Measurements from ENCODE around the gene SOX6. TPM values are rescaled to one million over a fixed set of nuclear protein-coding genes. Genes with fewer than 3 reads are reported as not detected.

The SOX6 gene
- total and polyA plus RNA-seq, 12 donors: 0.71 to 13.9 (median 6.7) TPM

DNA sequence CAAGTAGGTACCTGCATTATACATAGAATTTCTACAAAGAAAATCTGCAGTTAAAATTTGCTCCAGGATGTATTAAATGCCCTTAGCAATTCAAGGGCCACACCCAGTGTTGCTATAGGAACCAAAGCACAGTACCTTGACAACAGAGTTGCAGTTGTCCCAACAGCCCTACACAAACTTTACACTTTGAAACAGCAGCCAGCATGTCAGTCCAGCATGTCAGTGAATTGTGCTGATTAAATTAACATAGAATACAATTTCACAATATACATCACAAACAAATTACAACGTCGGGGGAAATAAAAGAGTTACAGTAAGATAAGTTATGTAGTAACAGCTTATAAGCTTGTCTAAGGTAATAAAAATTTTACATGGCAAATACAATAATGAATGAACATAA is 389.2 kb downstream of the SOX6 start:
- no peak overlapping the region for H3K4me3 ChIP-seq
- intact Hi-C loops (cut with DNase I): no loop called here
- H3K9me3 ChIP-seq (replicated peaks in 1 of 3): no peaks in the 10 kb centered on the region
- TF ChIP-seq POLR2A (IDR thresholded peaks at IDR 0.05): no peak
- TF ChIP-seq, protein P1, sequence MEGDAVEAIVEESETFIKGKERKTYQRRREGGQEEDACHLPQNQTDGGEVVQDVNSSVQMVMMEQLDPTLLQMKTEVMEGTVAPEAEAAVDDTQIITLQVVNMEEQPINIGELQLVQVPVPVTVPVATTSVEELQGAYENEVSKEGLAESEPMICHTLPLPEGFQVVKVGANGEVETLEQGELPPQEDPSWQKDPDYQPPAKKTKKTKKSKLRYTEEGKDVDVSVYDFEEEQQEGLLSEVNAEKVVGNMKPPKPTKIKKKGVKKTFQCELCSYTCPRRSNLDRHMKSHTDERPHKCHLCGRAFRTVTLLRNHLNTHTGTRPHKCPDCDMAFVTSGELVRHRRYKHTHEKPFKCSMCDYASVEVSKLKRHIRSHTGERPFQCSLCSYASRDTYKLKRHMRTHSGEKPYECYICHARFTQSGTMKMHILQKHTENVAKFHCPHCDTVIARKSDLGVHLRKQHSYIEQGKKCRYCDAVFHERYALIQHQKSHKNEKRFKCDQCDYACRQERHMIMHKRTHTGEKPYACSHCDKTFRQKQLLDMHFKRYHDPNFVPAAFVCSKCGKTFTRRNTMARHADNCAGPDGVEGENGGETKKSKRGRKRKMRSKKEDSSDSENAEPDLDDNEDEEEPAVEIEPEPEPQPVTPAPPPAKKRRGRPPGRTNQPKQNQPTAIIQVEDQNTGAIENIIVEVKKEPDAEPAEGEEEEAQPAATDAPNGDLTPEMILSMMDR (IDR thresholded peaks at IDR 0.05): no peak
- WGBS, 4 donors: 76 to 91% (median 84%) methylated on average over 2 of the region's 2 CpGs
- no peak overlapping the region for H3K27ac ChIP-seq
- no peaks in the 10 kb centered on the region for H3K36me3 ChIP-seq (replicated peaks in 1 of 2)
- H3K27me3 ChIP-seq: no peaks in the 10 kb centered on the region
- DNase-seq: no peak
- H3K4me1 ChIP-seq (replicated peaks in 1 of 2): peaks cover 13 to 22% of the 10 kb centered on the region in 2 donors

DNA sequence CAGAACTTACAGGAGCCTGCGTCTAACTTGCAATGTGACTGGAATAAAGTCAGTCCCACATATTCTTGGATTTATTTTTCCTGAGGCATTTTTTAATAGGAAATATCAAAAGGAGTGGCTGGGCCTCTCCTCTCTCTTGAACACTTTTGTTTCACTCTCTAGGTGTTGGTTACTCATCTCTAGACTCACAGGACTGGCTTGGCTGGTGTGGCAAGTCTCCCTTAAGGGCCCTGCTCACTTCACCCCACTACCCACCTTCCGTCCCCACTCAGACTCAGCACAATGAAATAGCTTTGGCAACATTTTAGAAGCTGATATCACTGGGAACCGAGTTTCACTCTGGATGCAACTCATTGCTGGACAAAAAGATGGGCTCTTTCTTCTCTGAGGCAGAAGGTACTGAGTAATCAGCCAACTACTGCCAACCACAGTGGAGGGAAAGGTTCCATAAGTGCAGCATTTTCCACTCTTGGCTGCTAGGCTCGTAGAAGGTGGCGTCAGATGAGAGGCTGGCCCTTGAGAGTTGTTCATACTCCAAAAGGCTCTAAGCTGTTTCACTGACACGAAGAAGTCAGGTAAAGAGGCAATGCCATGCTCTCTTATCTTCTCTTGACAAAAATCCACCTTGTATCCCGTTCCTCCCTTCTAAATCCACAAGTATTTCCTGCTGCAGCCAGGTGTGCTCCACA is 390.6 kb downstream of the SOX6 start:
- no peaks in the 10 kb centered on the region for H3K27me3 ChIP-seq
- intact Hi-C loops (cut with DNase I): no loop called here
- DNase-seq: no peak
- H3K4me3 ChIP-seq: no peak overlapping the region
- H3K27ac ChIP-seq: no peak overlapping the region
- no peaks in the 10 kb centered on the region for H3K36me3 ChIP-seq (replicated peaks in 1 of 2)
- H3K9me3 ChIP-seq (replicated peaks in 1 of 3): no peaks in the 10 kb centered on the region
- no peak for TF ChIP-seq POLR2A (IDR thresholded peaks at IDR 0.05)
- TF ChIP-seq, protein P1 (IDR thresholded peaks at IDR 0.05): no peak
- WGBS, 4 donors: 90 to 94% (median 94%) methylated on average over 5 to 7 of the region's 7 CpGs
- H3K4me1 ChIP-seq (replicated peaks in 1 of 2): peaks cover 13 to 22% of the 10 kb centered on the region in 2 donors

DNA sequence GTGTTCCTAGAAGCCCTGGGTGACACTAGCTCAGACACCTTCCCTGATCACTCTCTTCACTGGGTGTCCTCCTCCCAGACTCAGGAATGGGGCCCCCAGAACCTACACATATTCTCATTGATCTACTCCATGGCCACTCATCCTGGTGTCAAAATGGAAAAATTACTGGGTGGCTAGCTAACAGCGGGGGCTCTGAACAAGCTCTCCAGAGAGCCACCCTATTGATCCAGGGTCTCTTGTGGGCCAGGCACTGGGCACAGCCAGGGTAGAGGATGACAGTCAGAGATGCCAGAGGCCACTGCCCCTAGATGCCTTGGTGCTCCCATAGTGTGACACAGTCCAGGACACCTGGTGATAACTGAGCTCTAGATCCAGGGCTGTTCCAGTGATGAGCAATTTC is 393.1 kb downstream of the SOX6 start:
- no peak for DNase-seq
- no peaks in the 10 kb centered on the region for H3K36me3 ChIP-seq (replicated peaks in 1 of 2)
- intact Hi-C loops (cut with DNase I): no loop called here
- H3K27me3 ChIP-seq: no peaks in the 10 kb centered on the region
- H3K9me3 ChIP-seq (replicated peaks in 1 of 3): no peaks in the 10 kb centered on the region
- TF ChIP-seq, protein P1 (IDR thresholded peaks at IDR 0.05): no peak
- no peak for TF ChIP-seq POLR2A (IDR thresholded peaks at IDR 0.05)
- no peak overlapping the region for H3K4me3 ChIP-seq
- no peak overlapping the region for H3K27ac ChIP-seq
- peaks cover 3 to 4% of the 10 kb centered on the region in 2 donors for H3K4me1 ChIP-seq (replicated peaks in 1 of 2)
- WGBS, 4 donors: 94 to 100% (median 99%) methylated on average over 1 of the region's 1 CpG

DNA sequence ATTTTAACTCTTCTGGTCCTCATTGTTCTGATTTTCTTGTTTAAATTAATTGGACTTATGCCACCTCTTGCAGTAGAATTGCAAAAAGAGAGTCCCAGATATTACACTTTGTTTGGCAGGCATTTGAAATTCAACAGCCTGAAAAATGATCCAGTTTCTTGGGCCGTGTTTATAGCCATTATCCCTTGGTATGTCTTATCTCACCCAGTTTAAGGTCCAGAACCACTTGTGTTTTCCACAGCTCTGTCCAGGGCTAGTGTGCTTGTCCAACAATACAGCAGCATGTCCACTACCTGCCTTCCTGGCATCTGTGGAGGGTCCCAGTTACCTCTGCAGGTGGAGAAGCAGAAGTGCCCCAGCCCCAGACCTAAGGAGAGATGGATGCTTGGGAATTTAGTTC is 397.4 kb downstream of the SOX6 start:
- Histone ChIP-seq H3K4me3 (no peak overlapping the region), H3K4me1 (replicated peaks in 1 of 2) (no peaks in the 10 kb centered on the region), H3K27ac (no peak overlapping the region), H3K36me3 (replicated peaks in 1 of 2) (no peaks in the 10 kb centered on the region), H3K9me3 (replicated peaks in 1 of 3) (no peaks in the 10 kb centered on the region), H3K27me3 (no peaks in the 10 kb centered on the region)
- intact Hi-C loops (cut with DNase I): no loop called here
- WGBS, 4 donors: 60 to 76% (median 69%) methylated on average over 1 of the region's 1 CpG
- no peak for DNase-seq
- TF ChIP-seq, protein P1 (IDR thresholded peaks at IDR 0.05): no peak
- no peak for TF ChIP-seq POLR2A (IDR thresholded peaks at IDR 0.05)
